H1 (cell line): ENCODE data around the gene DYSF. TPM values are rescaled to one million over a fixed set of nuclear protein-coding genes. Genes with fewer than 3 reads are reported as not detected.

Experiments
- CEBPB ChIP-seq: IDR thresholded peaks from 2 replicates; pipeline ENCODE4 v1.6.1; 2012; ENCODE audit warnings: low read depth, low read length
- JUND ChIP-seq: IDR thresholded peaks from 2 replicates; pipeline ENCODE4 v1.6.1; 2011; ENCODE audit warnings: mild to moderate bottlenecking, improper control_type of control experiment, low read length
- NRF1 ChIP-seq: IDR thresholded peaks from 2 replicates; pipeline ENCODE4 v1.6.1; 2011; ENCODE audit warnings: mild to moderate bottlenecking, low read depth, low read length, improper control_type of control experiment
- RXRA ChIP-seq: IDR thresholded peaks from 2 replicates; pipeline ENCODE4 v1.6.1; 2011; ENCODE audit warnings: low read depth, mild to moderate bottlenecking, low read length, moderate library complexity; ENCODE audit not compliant: insufficient read depth
- SAP30 ChIP-seq: fragments of 300-600 bp; sonication (generic); IDR thresholded peaks from 2 replicates; pipeline ENCODE4 v1.7.1; 2012; ENCODE audit warnings: low read length, moderate library complexity, mild to moderate bottlenecking, inconsistent platforms; ENCODE audit not compliant: insufficient read depth, insufficient replicate concordance
- SP1 ChIP-seq: IDR thresholded peaks from 2 replicates; pipeline ENCODE4 v1.6.1; 2011; ENCODE audit warnings: low read depth, low read length
- SP2 ChIP-seq: IDR thresholded peaks from 2 replicates; pipeline ENCODE4 v1.6.1; 2012; ENCODE audit warnings: mild to moderate bottlenecking, low read length, inconsistent platforms
- polyA plus RNA-seq, 7 experiments: library from polyadenylated mRNA; depleted of rRNA in 3 of 7; stranded (reverse) in 5 of 7; unstranded in 2 of 7; fragments of >200 nt in 5 of 7; fragments of 200-250 nt in 2 of 7; gene quantifications; 1 replicate in 5 of 7; 2 replicates in 1 of 7; 4 replicates in 1 of 7; pipeline versions ENCODE4 v1.2.1 to v1.2.3, GENCODE V29; 2011 to 2013; ENCODE audit warnings: missing spikeins in 2 of 7, mixed read lengths in 2 of 7
- total RNA-seq: library from RNA; stranded (reverse); fragmentation: NEBNext Ultra II Directional; extraction: Animal tissue kit (Norgen Biotek cat#: 25700); gene quantifications from 2 replicates; pipeline ENCODE4 v1.2.1, GENCODE V29; 2021

The DYSF gene
- total and polyA plus RNA-seq, 2 of the 8 experiments (the other 6 are each of a cell fraction or from before 2014, with no cell fraction given), result 5.8 to 7.1 TPM

- no peak for TF ChIP-seq JUND
- no peak for TF ChIP-seq SP2
- no peak for TF ChIP-seq SAP30
- no peak for TF ChIP-seq RXRA
- TF ChIP-seq SP1, result no peak
- no peak for TF ChIP-seq CEBPB
- no peak for TF ChIP-seq NRF1
Observed at GRCh38 chr2:71544919-71545571, 91.7 kb downstream of the DYSF start (continued).
